Head of caudate nucleus (tissue), 42 donors: ENCODE results near the gene CDK13.
"Not testable (repeated sequence)": the region's sequence is repeated elsewhere in the genome, so short reads cannot be mapped to it uniquely, and the experiment has no call there.

Source experiments
- DNase-seq, 42 donors: peaks; one replicate each; pipeline versions ENCODE4 v3.0.0 to v3.0.0-alpha.2; 2020 to 2021; ENCODE audit warnings: mixed read lengths in 7 of 42
- intact Hi-C: fragments of 100-400 bp; cut with DNase I; formaldehyde crosslinking; loops from one replicate; pipeline ENCODE4 v1.15.0; 2022

CDK13 gene

DNA sequence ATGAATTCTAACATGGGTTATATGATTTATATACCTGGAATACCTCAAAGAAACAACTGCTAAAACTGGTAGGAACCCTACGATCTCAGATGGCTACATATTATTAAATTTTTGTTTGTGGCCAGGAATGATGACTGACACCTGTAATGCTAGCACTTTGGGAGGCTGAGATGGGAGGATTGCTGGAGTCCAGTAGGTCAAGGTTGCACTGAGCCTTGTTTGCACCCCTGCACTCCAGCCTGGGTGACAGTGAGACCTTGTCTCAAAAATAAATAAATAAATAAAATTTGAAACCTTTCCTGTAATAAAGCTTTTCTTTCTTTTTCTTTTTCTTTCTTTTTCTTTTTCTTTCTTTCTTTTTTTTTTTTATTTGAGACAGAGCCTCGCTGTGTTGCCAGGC is 123.2 kb downstream of the CDK13 start:
- DNase-seq = no peak
- intact Hi-C loops = no loop called here

DNA sequence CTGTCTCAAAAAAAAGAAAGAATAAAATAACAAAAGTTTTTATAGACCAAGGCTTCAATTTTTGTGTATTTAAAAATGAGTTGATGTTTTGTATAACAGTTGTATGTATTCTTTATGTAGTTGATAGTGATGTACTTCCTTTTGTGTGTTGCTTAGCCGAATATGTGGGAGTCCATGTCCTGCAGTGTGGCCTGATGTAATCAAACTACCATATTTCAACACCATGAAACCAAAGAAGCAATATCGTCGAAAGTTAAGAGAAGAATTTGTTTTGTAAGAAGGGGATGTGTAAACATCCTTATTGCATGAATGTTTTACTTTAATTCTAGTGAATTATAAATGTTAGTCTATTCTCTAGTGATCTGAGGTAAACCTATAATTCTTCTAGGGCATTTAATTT is 127.8 kb downstream of the CDK13 start:
- no peak for DNase-seq
- intact Hi-C loops = no loop called here

DNA sequence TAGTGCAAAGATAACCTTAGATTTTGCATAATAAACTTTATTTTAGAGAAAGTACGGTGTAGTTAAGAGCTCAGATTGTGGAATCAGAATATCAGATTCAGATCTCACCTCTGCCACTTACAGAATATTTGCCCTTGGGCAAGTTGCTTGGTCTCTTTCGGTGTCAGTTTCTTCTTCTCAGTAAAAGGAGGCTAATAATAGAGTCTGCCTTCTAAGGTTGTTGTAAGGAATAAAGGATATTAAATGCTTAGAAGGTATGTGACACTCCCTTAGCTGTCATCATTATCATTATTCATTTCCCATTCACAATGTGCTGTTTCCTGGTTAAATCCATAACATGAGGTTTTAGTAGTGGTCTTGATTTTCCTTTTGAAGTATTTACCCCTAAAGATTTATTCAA is 142.1 kb downstream of the CDK13 start:
- intact Hi-C loops = no loop called here
- no peak for DNase-seq

DNA sequence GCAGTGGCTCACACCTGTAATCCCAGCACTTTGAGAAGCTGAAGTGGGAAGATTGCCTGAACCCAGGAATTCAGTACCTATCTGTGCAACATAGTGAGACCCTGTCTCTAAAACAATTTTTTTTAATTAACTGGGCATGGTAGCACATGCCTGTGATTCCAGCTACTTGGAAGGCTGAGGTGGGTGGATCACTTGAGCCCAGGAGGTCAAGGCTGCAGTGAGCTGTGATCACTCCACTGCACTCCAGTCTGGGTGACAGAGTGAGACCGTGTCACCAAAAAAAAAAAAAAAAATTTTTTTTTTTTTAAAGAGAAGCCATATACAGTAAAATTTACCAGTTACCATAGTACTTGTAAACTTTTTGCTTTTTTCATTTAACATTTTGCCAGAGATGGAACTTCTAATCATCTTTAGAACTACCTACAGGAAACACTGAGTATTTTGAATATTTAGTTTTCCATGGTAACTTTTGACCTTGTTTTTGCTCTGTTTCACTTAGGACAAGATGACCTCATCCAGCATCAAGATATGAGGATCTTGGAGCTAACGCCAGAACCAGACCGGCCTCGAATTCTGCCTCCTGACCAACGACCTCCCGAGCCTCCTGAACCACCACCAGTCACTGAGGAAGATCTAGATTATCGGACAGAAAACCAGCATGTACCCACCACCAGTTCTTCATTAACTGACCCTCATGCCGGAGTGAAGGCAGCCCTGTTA is 143.7 kb downstream of the CDK13 start:
- intact Hi-C loops = no loop called here
- DNase-seq = no peak

DNA sequence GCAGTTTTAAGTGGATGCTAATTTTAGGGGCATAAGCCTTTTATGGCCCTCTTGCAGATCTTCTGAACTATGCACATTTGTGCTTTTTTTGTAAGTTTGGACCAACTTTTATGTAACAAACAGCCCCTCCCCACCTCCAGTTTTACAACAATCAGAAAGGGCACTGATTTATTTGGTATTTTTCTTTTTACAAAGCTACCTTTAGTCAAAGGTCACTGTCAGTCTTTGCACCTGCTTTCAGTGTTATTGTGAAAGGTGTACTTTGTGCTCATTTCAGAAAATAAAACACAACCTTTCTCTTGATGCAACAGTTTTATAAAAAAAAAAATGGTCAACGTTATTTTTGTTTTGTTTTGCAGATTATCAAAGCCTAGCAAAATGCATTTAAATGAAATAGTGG is 145.2 kb downstream of the CDK13 start:
- no peak for DNase-seq
- intact Hi-C loops = no loop called here

DNA sequence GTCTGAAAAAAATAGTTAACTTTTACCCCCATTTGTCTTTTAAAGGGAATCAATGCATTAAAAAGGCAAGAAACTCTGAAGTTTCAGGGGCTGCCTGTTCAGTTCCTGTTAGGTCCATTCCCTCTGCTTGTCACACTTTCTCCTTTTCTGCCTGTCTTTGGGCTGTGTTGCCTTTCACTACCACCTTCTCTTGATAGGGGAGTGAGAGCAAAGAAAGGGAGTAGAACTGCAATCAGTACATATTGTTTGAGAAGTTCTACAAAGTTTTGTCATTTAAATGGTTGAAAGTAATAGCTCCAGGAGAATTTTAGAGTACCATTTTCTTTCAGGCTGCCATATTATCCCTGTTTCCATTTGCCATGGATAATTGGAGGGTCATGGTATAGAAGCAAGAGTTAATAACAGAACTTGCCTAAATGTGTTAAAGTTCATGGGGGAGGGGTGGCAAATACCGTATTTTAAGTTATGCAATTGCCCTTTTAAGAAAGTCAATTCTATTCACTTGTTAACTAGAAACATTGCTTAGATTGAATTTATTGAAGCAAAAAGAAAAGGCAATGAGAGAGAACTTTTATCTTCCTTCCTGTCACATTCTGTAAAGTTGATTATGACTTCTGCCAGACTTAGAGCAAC is 145.8 kb downstream of the CDK13 start:
- intact Hi-C loops = no loop called here

DNA sequence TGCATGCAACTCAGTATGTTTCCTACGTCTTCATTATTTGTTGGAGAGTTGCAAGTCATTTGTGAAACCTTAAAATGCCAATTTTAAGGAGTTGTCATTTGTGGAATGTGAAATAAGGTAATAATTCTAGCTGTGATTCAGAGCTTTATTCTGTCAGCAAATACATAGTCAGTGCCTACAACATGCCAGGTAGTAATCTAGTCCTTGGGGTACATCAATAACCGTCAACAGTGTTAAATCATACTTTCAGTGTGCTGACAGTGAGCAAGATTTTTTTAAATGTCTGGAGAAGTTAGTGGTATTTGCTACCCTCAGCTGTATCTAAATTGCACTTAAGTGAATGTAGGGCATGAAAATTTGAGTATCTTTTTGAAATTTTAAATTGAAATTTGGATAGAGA is 147.7 kb downstream of the CDK13 start:
- DNase-seq = no peak
- intact Hi-C loops = no loop called here

More for the DNA sequence above, 145.8 kb downstream of the CDK13 start:
- no peak for DNase-seq

DNA sequence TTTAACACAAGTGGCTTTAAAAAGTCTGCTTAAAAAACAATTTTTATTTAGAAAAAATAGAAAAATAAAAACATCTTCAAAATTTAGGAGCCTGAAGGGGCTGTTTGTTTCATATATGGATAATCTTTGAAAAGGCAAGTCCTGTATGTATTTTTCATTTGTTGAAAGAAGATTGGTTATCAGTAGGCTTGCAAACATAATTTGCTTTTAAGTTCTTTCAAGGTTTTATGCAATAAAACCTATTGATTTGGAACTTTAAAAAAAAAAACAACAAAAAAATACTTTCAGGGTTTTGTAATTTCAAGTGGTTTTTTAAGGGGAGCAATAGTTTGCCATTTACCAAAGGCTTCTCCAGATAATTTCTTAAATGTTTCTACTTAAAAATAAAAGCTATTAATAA is 148.8 kb downstream of the CDK13 start:
- no peak for DNase-seq
- intact Hi-C loops = no loop called here

DNA sequence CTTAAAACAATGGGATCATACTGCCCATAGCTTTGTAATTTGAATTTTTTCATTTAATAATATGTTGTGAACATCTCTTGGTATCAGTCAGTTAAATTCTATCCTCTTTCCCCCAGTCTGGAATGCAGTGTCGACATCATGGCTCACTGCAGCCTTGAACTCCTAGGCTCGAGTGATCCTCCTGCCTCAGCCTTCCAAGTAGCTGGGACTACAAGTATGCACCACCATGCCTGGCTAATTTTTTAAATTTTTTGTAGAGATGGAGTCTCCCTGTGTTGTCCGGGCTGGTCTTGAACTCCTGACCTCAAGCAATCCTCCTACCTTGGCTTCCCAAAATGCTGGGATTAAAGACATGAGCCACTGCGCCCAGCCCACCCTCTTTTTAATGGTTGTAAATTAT is 149.8 kb downstream of the CDK13 start:
- DNase-seq = no peak
- intact Hi-C loops = no loop called here

DNA sequence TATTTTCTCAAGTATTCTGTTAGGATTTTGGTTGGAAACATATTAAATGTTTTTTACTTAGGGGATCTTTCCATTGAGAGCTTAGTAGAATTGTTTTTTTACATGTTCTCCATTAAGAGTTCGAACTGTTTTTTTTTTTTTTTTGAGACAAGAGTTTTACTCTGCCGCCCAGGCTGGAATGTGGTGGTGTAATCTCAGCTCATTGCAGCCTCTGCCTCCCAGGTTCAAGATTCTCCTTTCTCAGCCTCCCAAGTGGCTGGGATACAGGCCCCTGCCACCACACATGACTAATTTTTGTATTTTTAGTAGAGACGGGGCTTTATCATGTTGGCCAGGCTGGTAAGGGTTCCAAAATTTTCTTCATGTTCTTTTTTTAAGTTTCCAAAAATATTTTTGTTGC is 151.1 kb downstream of the CDK13 start:
- intact Hi-C loops = no loop called here
- DNase-seq = no peak

DNA sequence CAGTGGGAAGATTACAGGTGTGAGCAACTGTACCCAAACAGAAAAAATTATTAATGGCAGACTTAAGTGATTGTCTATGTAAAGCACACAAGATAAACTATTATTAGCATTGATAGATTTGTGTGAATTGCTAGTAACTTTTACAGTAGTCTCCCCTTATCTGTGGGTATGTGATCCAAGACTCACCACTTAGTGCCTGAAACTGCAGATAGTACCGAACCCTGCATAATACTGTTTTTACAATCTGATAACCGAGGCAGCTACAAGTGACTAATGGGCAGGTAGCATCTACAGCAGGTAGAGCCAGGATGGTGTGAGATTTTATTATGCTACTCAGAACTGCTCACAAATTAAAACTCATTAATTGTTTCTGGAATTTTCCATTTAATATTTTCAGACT is 152.8 kb downstream of the CDK13 start:
- intact Hi-C loops = no loop called here
- DNase-seq = no peak

DNA sequence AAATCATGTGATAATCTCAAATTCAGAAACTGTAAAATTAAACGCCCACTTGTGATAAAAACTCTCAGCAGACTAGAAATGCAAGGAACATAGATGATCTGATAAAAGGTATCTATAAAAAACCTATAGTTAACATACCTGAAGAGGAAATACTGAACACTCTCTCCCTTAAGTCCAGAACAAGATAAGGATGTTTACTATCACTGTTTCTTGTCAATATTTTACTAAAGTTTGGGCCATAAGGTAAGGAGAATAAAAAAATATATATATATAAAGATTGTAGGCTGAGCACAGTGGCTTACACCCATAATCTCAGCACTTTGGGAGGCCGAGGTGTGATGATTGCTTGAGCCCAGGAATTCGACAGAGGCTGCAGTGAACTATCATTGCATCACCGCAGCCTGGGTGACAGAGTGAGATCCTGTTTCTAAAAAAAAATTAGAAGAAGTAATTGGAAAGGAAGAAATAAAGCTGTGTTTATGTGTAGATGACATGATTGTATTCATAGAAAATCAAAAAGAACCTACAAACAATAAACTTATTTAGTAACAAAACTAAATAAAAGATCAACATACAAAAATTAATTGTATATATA is 155.9 kb downstream of the CDK13 start:
- peak in 5 of 42 donors; percentile 14 to 44 (median 23) for DNase-seq

DNA sequence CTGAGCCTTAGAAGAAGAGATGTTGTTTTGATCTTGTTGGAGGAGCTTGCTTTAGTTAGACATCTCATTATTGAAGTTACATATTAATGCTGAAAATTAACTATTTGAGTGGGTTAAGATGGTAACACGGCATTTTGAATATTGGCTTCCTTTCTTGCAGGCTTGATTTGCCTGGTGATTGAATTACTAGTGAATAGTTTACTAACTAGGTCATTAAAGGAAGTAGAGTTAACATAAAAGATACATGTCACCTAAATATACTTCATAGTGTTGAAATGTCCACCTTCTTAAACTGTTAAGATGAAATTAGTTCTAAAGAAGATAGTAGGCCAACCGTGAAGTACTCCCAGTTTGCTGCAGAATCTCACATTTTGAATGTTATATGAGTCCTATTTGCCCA is 165.9 kb downstream of the CDK13 start:
- no peak for DNase-seq
- intact Hi-C loops = no loop called here

More for the DNA sequence above, 155.9 kb downstream of the CDK13 start:
- intact Hi-C loops = no loop called here

DNA sequence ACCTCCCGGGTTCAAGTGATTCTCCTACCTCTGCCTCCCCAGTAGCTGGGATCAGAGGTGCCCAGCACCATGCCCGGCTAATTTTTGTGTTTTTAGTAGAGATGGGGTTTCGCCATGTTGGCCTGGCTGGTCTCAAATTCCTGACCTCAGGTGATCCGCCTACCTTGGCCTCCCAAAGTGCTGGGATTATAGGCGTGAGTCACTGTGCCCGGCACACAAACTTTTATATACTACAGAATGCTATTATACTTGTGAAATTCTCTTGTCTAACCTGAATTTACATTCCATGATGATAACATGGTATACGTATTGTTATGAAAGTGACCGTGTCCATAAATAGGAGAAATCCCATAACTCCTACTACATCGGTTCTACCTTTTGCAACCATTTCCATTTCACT is 167.1 kb downstream of the CDK13 start:
- DNase-seq, intact Hi-C loops: not testable (repeated sequence)

DNA sequence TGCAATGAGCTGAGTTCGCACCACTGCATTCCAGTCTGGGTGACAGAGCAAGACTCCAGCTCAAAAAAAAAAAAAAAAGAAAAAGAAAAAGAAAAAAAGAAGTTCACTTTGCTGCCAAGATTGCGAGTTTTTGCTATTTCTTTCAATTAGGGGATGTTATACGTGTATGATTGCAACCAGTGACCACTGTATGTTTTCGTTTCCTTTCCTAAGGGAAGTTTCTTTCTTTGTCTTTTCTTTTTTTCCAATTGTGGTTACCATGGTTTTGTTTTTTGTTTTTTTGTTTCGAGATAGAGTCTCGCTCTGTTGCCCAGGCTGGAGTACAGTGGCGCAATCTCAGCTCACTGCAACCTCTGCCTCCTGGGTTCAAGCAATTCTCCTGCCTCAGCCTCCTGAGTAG is 168.1 kb downstream of the CDK13 start:
- intact Hi-C loops, DNase-seq: not testable (repeated sequence)

DNA sequence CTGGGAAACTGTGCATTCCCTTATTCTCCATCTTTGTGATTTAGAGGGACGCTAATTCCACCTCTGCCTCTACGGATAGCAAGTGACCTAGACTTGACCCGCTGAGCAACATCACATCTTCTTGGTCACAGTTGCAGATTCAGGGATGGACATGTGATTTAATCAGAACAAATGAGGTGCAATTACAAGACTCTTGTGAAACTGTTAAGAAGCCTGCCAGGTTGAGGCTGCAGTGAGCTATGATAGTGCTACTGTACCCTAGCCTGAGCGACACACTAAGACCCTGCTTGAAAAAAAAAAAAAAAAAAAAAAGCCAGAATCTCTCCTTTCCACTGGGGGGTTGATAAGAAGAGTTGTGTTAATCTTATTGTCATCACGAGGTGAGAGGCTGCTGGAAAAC is 170.0 kb downstream of the CDK13 start:
- intact Hi-C loops = no loop called here

DNA sequence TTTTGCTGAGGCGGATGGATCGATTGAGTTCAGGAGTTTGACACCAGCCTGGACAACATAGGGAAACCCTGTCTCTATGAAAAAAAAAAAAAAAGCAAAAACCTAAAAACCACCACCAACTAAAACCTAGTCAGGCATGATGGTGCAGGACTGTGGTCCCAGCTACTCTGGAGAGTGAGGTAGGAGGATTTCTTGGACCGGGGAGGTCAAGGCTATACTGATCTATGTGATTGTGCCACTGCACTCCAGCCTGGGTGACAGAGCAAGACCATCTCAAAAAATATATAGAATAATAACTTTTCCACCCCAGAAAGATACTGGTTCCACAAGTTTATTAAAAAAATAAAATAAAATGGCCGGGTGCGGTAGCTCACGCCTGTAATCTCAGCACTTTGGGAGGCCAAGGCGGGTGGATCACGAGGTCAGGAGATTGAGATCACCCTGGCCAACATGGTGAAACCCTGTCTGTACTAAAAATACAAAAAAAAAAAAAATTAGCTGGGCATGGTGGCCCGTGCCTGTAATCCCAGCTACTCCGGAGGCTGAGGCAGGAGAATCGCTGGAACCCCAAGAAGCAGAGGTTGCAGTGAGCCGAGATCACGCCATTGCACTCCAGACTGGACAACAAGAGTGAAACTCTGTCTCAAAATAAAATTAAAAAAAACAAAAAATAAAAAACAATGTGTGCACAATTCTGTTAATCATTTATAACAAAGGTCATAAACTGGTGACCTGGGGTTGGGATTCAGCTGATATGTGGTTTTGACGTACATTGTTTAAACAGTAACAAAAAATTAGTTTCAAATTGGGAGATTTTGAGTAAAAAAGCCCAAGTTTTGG is 172.3 kb downstream of the CDK13 start:
- DNase-seq, intact Hi-C loops: not testable (repeated sequence)

More for the DNA sequence above, 170.0 kb downstream of the CDK13 start:
- DNase-seq = no peak

DNA sequence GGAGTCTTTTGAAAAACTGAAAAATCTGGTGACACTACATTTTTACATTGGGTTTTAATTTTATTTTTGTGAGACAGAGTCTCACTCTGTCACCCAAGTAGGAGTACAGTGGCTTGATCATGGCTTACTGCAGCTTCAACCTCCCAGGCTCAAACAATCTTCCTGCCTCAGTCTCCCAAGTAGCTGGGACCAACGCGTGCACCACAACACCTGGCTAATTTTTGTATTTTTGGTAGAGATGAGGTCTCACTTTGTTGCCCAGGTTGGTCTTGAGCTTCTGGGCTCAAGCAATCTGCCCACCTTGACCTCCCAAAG is 172.8 kb downstream of the CDK13 start:
- no peak for DNase-seq
- intact Hi-C loops = no loop called here

DNA sequence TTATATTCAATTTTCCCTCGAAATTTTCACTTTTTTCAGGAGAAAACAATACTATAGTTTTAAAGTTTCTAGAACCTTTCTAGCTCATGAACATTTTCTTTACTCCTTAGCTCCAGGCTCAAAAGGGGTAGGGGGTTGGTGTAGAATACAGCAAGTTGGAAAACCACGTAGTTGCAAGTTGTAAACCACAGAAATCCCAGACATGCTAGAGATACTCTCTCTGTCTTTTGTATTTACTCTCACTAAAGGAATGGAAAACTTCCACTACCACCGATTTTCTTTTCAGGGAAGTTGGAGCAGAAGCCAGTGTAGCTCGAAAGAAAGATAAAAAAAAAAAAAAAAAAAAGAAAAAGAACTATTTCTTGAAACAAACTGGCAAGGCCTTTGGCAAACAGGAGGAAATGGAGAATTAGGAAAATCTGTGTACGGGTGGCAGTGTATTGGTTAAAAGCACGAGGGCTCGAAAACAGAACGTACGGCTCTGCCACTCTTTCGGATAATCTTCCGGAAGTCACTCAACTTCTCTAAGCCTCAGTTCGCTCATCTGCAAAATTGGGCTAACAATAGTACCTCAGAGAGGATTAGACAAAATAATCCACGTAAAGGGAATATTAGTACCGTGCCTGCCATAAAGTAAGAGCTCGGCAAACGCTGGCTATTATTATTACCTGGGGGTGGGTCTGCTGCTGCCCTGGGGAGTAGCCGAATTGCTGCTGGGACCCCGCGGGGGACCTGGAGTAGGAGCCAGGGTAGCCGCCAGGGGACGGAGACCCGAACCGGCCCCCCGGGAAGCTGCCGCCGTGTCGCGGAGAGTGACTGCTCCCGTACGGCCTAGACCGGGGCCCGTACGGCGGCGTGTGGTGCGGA is 183.7 kb downstream of the CDK13 start:
- intact Hi-C loops = loop anchor here (2.0 kb wide), 1 partner anchor 185 kb away; no protein-coding TSS in a partner anchor
- DNase-seq = peak in 6 of 42 donors; percentile 3 to 39 (median 10)
